ENCODE data around the gene RIT1.

RIT1 gene

GRCh38 chr1:155871390-155871789 lies 39.8 kb downstream of the RIT1 start:
- Histone ChIP-seq H3K4me3 (ENCODE audit: low read depth, low read length) (no peak overlapping the region), H3K4me1 (ENCODE audit: control insufficient read depth, insufficient read depth, low read length) (no peaks in the 10 kb centered on the region), H3K36me3 (ENCODE audit: control insufficient read depth, insufficient read depth, low read length) (no peaks in the 10 kb centered on the region), H3K9ac (ENCODE audit: low read depth, low read length) (no peak overlapping the region), H3K27me3 (ENCODE audit: control insufficient read depth, insufficient read depth, low read length) (no peaks in the 10 kb centered on the region), H3K9me3 (ENCODE audit: control insufficient read depth, insufficient read depth, low read length) (no peaks in the 10 kb centered on the region), H3K27ac (ENCODE audit: low read depth, low read length) (no peak overlapping the region)

- no peaks in the 10 kb centered on the region for H3K36me3 ChIP-seq (ENCODE audit: control insufficient read depth, insufficient read depth, low read length)
- H3K4me1 ChIP-seq (ENCODE audit: control insufficient read depth, insufficient read depth, low read length): no peaks in the 10 kb centered on the region
Measured at GRCh38 chr1:155867766-155868165, 43.4 kb downstream of the RIT1 start.

GRCh38 chr1:155864393-155864792 lies 46.8 kb downstream of the RIT1 start:
- Histone ChIP-seq H3K27me3 (ENCODE audit: control insufficient read depth, insufficient read depth, low read length) (no peaks in the 10 kb centered on the region), H3K9ac (ENCODE audit: low read depth, low read length) (no peak overlapping the region), H3K36me3 (ENCODE audit: control insufficient read depth, insufficient read depth, low read length) (no peaks in the 10 kb centered on the region), H3K4me3 (ENCODE audit: low read depth, low read length) (no peak overlapping the region), H3K9me3 (ENCODE audit: control insufficient read depth, insufficient read depth, low read length) (no peaks in the 10 kb centered on the region), H3K27ac (ENCODE audit: low read depth, low read length) (no peak overlapping the region), H3K4me1 (ENCODE audit: control insufficient read depth, insufficient read depth, low read length) (0 out of 2 replicates have a peak, but pooled peaks cover 5% of the 10 kb centered on the region)

More at GRCh38 chr1:155867766-155868165, 43.4 kb downstream of the RIT1 start:
- Histone ChIP-seq H3K27me3 (ENCODE audit: control insufficient read depth, insufficient read depth, low read length) (no peaks in the 10 kb centered on the region), H3K27ac (ENCODE audit: low read depth, low read length) (no peak overlapping the region), H3K9me3 (ENCODE audit: control insufficient read depth, insufficient read depth, low read length) (no peaks in the 10 kb centered on the region), H3K4me3 (ENCODE audit: low read depth, low read length) (no peak overlapping the region), H3K9ac (ENCODE audit: low read depth, low read length) (no peak overlapping the region)

GRCh38 chr1:155861896-155862295 lies 49.3 kb downstream of the RIT1 start:
- H3K9me3 ChIP-seq (ENCODE audit: control insufficient read depth, insufficient read depth, low read length): no peaks in the 10 kb centered on the region
- H3K9ac ChIP-seq (ENCODE audit: low read depth, low read length): no peak overlapping the region
- H3K4me3 ChIP-seq (ENCODE audit: low read depth, low read length): no peak overlapping the region
- no peaks in the 10 kb centered on the region for H3K27me3 ChIP-seq (ENCODE audit: control insufficient read depth, insufficient read depth, low read length)
- H3K27ac ChIP-seq (ENCODE audit: low read depth, low read length): no peak overlapping the region
- no peaks in the 10 kb centered on the region for H3K36me3 ChIP-seq (ENCODE audit: control insufficient read depth, insufficient read depth, low read length)
- 0 out of 2 replicates have a peak, but pooled peaks cover 5% of the 10 kb centered on the region for H3K4me1 ChIP-seq (ENCODE audit: control insufficient read depth, insufficient read depth, low read length)

- H3K4me1 ChIP-seq (ENCODE audit: control insufficient read depth, insufficient read depth, low read length): 0 out of 2 replicates have a peak, but pooled peaks cover 5% of the 10 kb centered on the region
- no peaks in the 10 kb centered on the region for H3K9me3 ChIP-seq (ENCODE audit: control insufficient read depth, insufficient read depth, low read length)
- H3K4me3 ChIP-seq (ENCODE audit: low read depth, low read length): peak overlapping the region; percentile 42
- no peak overlapping the region for H3K27ac ChIP-seq (ENCODE audit: low read depth, low read length)
- no peaks in the 10 kb centered on the region for H3K36me3 ChIP-seq (ENCODE audit: control insufficient read depth, insufficient read depth, low read length)
- peak overlapping the region; percentile 58; the same call in 1 of the 2 replicates for H3K9ac ChIP-seq (ENCODE audit: low read depth, low read length)
- no peaks in the 10 kb centered on the region for H3K27me3 ChIP-seq (ENCODE audit: control insufficient read depth, insufficient read depth, low read length)
Measured at GRCh38 chr1:155860970-155861510, 50.1 kb downstream of the RIT1 start.

GRCh38 chr1:155859881-155860871 lies 51.0 kb downstream of the RIT1 start:
- Histone ChIP-seq H3K36me3 (ENCODE audit: control insufficient read depth, insufficient read depth, low read length) (peaks cover 4% of the 10 kb centered on the region), H3K27ac (ENCODE audit: low read depth, low read length) (no peak overlapping the region), H3K4me3 (ENCODE audit: low read depth, low read length) (peak overlapping the region; percentile 42), H3K4me1 (ENCODE audit: control insufficient read depth, insufficient read depth, low read length) (0 out of 2 replicates have a peak, but pooled peaks cover 5% of the 10 kb centered on the region), H3K9me3 (ENCODE audit: control insufficient read depth, insufficient read depth, low read length) (no peaks in the 10 kb centered on the region), H3K9ac (ENCODE audit: low read depth, low read length) (peak overlapping the region; percentile 58; the same call in 1 of the 2 replicates), H3K27me3 (ENCODE audit: control insufficient read depth, insufficient read depth, low read length) (no peaks in the 10 kb centered on the region)

GRCh38 chr1:155859234-155859829 lies 51.8 kb downstream of the RIT1 start, which contains the start of gene SYT11:
Gene SYT11, plus strand, starts transcription at chr1:155859567. Its CDS starts 195 bp downstream, at chr1:155859762.
- Histone ChIP-seq H3K27me3 (ENCODE audit: control insufficient read depth, insufficient read depth, low read length) (no peaks in the 10 kb centered on the region), H3K4me1 (ENCODE audit: control insufficient read depth, insufficient read depth, low read length) (0 out of 2 replicates have a peak, but pooled peaks cover 5% of the 10 kb centered on the region), H3K4me3 (ENCODE audit: low read depth, low read length) (peak within 1 kb of the TSS; percentile 62), H3K27ac (ENCODE audit: low read depth, low read length) (peak within 1 kb of the TSS; percentile 75), H3K36me3 (ENCODE audit: control insufficient read depth, insufficient read depth, low read length) (peaks cover 12% of the 10 kb centered on the region), H3K9me3 (ENCODE audit: control insufficient read depth, insufficient read depth, low read length) (no peaks in the 10 kb centered on the region), H3K9ac (ENCODE audit: low read depth, low read length) (0 out of 2 replicates have a peak within 1 kb of the TSS, but pooled peaks have one; percentile 49)

- Histone ChIP-seq H3K27me3 (ENCODE audit: control insufficient read depth, insufficient read depth, low read length) (no peaks in the 10 kb centered on the region), H3K4me1 (ENCODE audit: control insufficient read depth, insufficient read depth, low read length) (0 out of 2 replicates have a peak, but pooled peaks cover 5% of the 10 kb centered on the region), H3K27ac (ENCODE audit: low read depth, low read length) (peak overlapping the region; percentile 75), H3K4me3 (ENCODE audit: low read depth, low read length) (peak overlapping the region; percentile 62), H3K9ac (ENCODE audit: low read depth, low read length) (no peak overlapping the region), H3K9me3 (ENCODE audit: control insufficient read depth, insufficient read depth, low read length) (no peaks in the 10 kb centered on the region), H3K36me3 (ENCODE audit: control insufficient read depth, insufficient read depth, low read length) (peaks cover 17% of the 10 kb centered on the region)
Measured at GRCh38 chr1:155858800-155859233, 52.3 kb downstream of the RIT1 start.

GRCh38 chr1:155856975-155857930 lies 53.9 kb downstream of the RIT1 start, which contains the start of gene GON4L:
Gene GON4L, minus strand, starts transcription at chr1:155857214. Its CDS starts 3,434 bp downstream, at chr1:155853780.
- peak within 1 kb of the TSS; percentile 75 for H3K4me3 ChIP-seq (ENCODE audit: low read depth, low read length)
- H3K4me1 ChIP-seq (ENCODE audit: control insufficient read depth, insufficient read depth, low read length): 0 out of 2 replicates have a peak, but pooled peaks cover 5% of the 10 kb centered on the region
- peak within 1 kb of the TSS; percentile 76 for H3K9ac ChIP-seq (ENCODE audit: low read depth, low read length)
- no peaks in the 10 kb centered on the region for H3K27me3 ChIP-seq (ENCODE audit: control insufficient read depth, insufficient read depth, low read length)
- peak within 1 kb of the TSS; percentile 39 for H3K27ac ChIP-seq (ENCODE audit: low read depth, low read length)
- H3K9me3 ChIP-seq (ENCODE audit: control insufficient read depth, insufficient read depth, low read length): no peaks in the 10 kb centered on the region
- H3K36me3 ChIP-seq (ENCODE audit: control insufficient read depth, insufficient read depth, low read length): peaks cover 32% of the 10 kb centered on the region
